Panc1 (cell line): ENCODE data around the gene VRK3. TPM values are rescaled to one million over a fixed set of nuclear protein-coding genes. Genes with fewer than 3 reads are reported as not detected.

Experiments
- ATAC-seq: fragments of 200-7000 bp; cut with Tn5 transposase; 2 replicates; pipeline ENCODE4 v1.9.1; 2020; ENCODE audit warnings: mild to moderate bottlenecking, moderate library complexity
- BruUV-seq: library from RNA; stranded (reverse); fragments of 400-500 nt; replicated peaks from 2 replicates; lab custom pipeline; 2021; lab: Mats Ljungman, UMichigan
- CTCF ChIA-PET: fragments of 300-600 bp; sonication (Branson Sonifier 250); formaldehyde crosslinking; loops from one replicate; lab custom pipeline; 2022; ENCODE audit warnings: antibody characterized with exemption; lab: Charles Lee
- POLR2A ChIA-PET: fragments of 300-600 bp; sonication (Branson Sonifier 250); formaldehyde crosslinking; loops from one replicate; lab custom pipeline; 2022; ENCODE audit warnings: antibody characterized with exemption; lab: Charles Lee
- DNase-seq: peaks from one replicate; pipeline ENCODE4 v3.0.0-alpha.2; 2010; ENCODE audit warnings: low read depth, low spot score
- H3K27ac ChIP-seq: 2 replicates; pipeline ENCODE4 v1.5.1; 2011; ENCODE audit warnings: mild to moderate bottlenecking, low read length, inconsistent platforms
- H3K27me3 ChIP-seq: fragments of 200-500 bp; sonication (Bioruptor generic); 2 replicates; pipeline ENCODE4 v1.6.0; 2014; ENCODE audit warnings: low read length, inconsistent platforms; ENCODE audit not compliant: control insufficient read depth, insufficient read depth
- H3K36me3 ChIP-seq: fragments of 200-500 bp; sonication (Bioruptor generic); 2 replicates; pipeline ENCODE4 v1.5.1; 2014; ENCODE audit warnings: inconsistent platforms, mild to moderate bottlenecking, low read length, moderate library complexity; ENCODE audit not compliant: control insufficient read depth, insufficient read depth
- H3K4me1 ChIP-seq: 2 replicates; pipeline ENCODE4 v1.5.1; 2011; ENCODE audit warnings: inconsistent platforms, mild to moderate bottlenecking, low read length, moderate library complexity; ENCODE audit not compliant: control insufficient read depth, insufficient read depth
- H3K4me3 ChIP-seq, 2 experiments: 2 replicates each; pipeline ENCODE4 v1.5.1; 2011 to 2012; ENCODE audit warnings: low read depth in 2 of 2, low read length in 2 of 2, mild to moderate bottlenecking in 2 of 2, inconsistent platforms in 1 of 2, moderate library complexity in 1 of 2
- H3K9me3 ChIP-seq: fragments of 200-500 bp; sonication (Bioruptor generic); 2 replicates; pipeline ENCODE4 v1.5.1; 2014; ENCODE audit warnings: low read depth, mild to moderate bottlenecking, inconsistent platforms, low read length, moderate library complexity; ENCODE audit not compliant: control insufficient read depth, insufficient read depth
- POLR2AphosphoS5 ChIP-seq: IDR thresholded peaks from 2 replicates; pipeline ENCODE4 v1.6.1; 2012; ENCODE audit warnings: mild to moderate bottlenecking, low read depth, low read length, moderate library complexity
- SIN3A ChIP-seq: IDR thresholded peaks from 2 replicates; pipeline ENCODE4 v1.6.1; 2012; ENCODE audit warnings: low read depth, mild to moderate bottlenecking, low read length, moderate library complexity, borderline replicate concordance; ENCODE audit not compliant: insufficient read depth
- TCF7L2 ChIP-seq: IDR thresholded peaks from 2 replicates; pipeline ENCODE4 v1.6.1; 2011; ENCODE audit warnings: mild to moderate bottlenecking, low read depth, low read length, inconsistent platforms
- in situ Hi-C: cut with HindIII; loops from 2 replicates; pipeline ENCODE4 v1.10.0; 2016; ENCODE audit warnings: low sequenced_read_pairs, low pct_unique_long_range_greater_than_20kb
- intact Hi-C: fragments of 100-400 bp; cut with micrococcal nuclease; formaldehyde crosslinking; loops from one replicate; pipeline ENCODE4 v1.10.0; 2022; ENCODE audit not compliant: unreplicated experiment
- total RNA-seq: library from RNA; stranded (reverse); gene quantifications from one replicate; pipeline ENCODE4 v1.2.1, GENCODE V29; 2021; ENCODE audit not compliant: unreplicated experiment
- TF ChIP-seq, protein P1 (sequence below): fragments of 450-650 bp; IDR thresholded peaks from 2 replicates; pipeline ENCODE4 v1.5.1; 2017; ENCODE audit warnings: mild to moderate bottlenecking
- TF ChIP-seq, protein P2 (sequence below), 2 experiments: IDR thresholded peaks; 2 replicates each; pipeline ENCODE4 v1.6.1; 2011 to 2012; ENCODE audit warnings: low read depth in 2 of 2, control low read depth in 1 of 2, low read length in 1 of 2, mild to moderate bottlenecking in 1 of 2, moderate library complexity in 1 of 2; ENCODE audit not compliant: insufficient read depth in 1 of 2

The VRK3 gene
- total RNA-seq, 1 experiment from 2014 or later = 32.6 TPM

DNA sequence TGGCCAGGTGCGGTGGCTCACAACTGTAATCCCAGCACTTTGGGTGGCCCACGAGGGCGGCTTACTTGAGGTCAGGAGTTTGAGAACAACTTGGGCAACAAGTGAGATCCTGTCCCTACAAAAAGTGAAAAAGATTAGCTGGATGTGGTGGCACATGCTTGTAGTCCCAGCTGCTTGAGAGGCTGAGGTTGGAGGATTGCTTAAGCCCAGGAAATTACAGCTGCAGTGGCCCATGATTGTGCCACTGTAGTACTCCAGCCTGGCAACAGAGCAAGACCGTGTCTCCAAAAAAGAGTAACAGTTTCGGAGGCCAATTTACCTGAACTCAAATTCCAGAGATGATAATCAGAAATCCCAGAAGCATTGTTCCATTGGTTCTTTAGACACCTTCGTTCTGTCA is 5.1 kb upstream of the VRK3 start:
- no TSS peak for BruUV-seq
- no peak overlapping the region for H3K27ac ChIP-seq
- H3K4me3 ChIP-seq = no peak overlapping the region
- in situ Hi-C loops = no loop called here
- peaks cover 7% of the 10 kb centered on the region for H3K36me3 ChIP-seq
- ATAC-seq (no peak), DNase-seq (no peak)
- TF ChIP-seq, protein P1, sequence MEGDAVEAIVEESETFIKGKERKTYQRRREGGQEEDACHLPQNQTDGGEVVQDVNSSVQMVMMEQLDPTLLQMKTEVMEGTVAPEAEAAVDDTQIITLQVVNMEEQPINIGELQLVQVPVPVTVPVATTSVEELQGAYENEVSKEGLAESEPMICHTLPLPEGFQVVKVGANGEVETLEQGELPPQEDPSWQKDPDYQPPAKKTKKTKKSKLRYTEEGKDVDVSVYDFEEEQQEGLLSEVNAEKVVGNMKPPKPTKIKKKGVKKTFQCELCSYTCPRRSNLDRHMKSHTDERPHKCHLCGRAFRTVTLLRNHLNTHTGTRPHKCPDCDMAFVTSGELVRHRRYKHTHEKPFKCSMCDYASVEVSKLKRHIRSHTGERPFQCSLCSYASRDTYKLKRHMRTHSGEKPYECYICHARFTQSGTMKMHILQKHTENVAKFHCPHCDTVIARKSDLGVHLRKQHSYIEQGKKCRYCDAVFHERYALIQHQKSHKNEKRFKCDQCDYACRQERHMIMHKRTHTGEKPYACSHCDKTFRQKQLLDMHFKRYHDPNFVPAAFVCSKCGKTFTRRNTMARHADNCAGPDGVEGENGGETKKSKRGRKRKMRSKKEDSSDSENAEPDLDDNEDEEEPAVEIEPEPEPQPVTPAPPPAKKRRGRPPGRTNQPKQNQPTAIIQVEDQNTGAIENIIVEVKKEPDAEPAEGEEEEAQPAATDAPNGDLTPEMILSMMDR = no peak
- no peak for TF ChIP-seq SIN3A
- TF ChIP-seq, protein P2, sequence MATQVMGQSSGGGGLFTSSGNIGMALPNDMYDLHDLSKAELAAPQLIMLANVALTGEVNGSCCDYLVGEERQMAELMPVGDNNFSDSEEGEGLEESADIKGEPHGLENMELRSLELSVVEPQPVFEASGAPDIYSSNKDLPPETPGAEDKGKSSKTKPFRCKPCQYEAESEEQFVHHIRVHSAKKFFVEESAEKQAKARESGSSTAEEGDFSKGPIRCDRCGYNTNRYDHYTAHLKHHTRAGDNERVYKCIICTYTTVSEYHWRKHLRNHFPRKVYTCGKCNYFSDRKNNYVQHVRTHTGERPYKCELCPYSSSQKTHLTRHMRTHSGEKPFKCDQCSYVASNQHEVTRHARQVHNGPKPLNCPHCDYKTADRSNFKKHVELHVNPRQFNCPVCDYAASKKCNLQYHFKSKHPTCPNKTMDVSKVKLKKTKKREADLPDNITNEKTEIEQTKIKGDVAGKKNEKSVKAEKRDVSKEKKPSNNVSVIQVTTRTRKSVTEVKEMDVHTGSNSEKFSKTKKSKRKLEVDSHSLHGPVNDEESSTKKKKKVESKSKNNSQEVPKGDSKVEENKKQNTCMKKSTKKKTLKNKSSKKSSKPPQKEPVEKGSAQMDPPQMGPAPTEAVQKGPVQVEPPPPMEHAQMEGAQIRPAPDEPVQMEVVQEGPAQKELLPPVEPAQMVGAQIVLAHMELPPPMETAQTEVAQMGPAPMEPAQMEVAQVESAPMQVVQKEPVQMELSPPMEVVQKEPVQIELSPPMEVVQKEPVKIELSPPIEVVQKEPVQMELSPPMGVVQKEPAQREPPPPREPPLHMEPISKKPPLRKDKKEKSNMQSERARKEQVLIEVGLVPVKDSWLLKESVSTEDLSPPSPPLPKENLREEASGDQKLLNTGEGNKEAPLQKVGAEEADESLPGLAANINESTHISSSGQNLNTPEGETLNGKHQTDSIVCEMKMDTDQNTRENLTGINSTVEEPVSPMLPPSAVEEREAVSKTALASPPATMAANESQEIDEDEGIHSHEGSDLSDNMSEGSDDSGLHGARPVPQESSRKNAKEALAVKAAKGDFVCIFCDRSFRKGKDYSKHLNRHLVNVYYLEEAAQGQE (IDR thresholded peaks at IDR 0.05; ENCODE audit: insufficient read depth in 1 of 2, low read depth in 2 of 2, low read length in 1 of 2) = no peak
- no peak for TF ChIP-seq POLR2AphosphoS5
- TF ChIP-seq TCF7L2 = no peak
- H3K4me1 ChIP-seq = no peaks in the 10 kb centered on the region; the same call in 1 of the 2 replicates
- ChIA-PET POLR2A (interaction anchor here (0.6 kb wide), 1 partner anchor 165 kb away, joined by 8 read pairs; no protein-coding TSS in a partner anchor), CTCF (no interaction called here)
- no peaks in the 10 kb centered on the region for H3K27me3 ChIP-seq
- peaks cover 8% of the 10 kb centered on the region; the same call in 1 of the 2 replicates for H3K9me3 ChIP-seq
- intact Hi-C loops = no loop called here

DNA sequence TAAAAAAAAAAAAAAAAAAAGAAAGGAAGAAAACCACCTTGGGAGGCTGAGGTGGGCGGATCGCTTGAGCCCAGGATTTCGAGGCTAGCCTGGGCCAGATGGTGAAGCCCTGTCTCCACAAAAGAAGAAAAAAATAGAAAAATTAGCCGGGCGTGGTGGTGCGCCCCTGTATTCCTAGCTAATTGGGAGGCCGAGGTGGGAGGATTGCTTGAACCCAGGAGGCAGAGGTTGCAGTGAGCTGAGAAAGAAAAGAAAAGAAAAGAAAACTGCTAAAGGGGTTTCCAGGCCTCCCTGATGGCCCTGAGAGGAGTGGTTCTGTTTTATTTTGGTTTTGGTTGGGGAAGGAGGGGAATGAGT is 1.4 kb upstream of the VRK3 start:
- intact Hi-C loops = no loop called here
- H3K9me3 ChIP-seq = peaks cover 8% of the 10 kb centered on the region; the same call in 1 of the 2 replicates
- peaks cover 4% of the 10 kb centered on the region; the same call in 1 of the 2 replicates for H3K4me1 ChIP-seq
- H3K27me3 ChIP-seq = no peaks in the 10 kb centered on the region
- no peak for TF ChIP-seq TCF7L2
- TF ChIP-seq, protein P1 = no peak
- TF ChIP-seq, protein P2 (IDR thresholded peaks at IDR 0.05; ENCODE audit: insufficient read depth in 1 of 2, low read depth in 2 of 2, low read length in 1 of 2) = no peak
- TF ChIP-seq POLR2AphosphoS5 = no peak
- no peak for TF ChIP-seq SIN3A
- peak overlapping the region; percentile 91 to 92 for H3K4me3 ChIP-seq
- BruUV-seq = no TSS peak
- DNase-seq = no peak
- ChIA-PET CTCF (no interaction called here), POLR2A (no interaction called here)
- no peak for ATAC-seq
- in situ Hi-C loops = no loop called here
- H3K27ac ChIP-seq = peak overlapping the region; percentile 87
- H3K36me3 ChIP-seq = peaks cover 2% of the 10 kb centered on the region
